Epithelial cell of prostate (primary cell): Measurements from ENCODE around the gene H1-8.
"Not testable (repeated sequence)": the region's sequence is repeated elsewhere in the genome, so short reads cannot be mapped to it uniquely, and the experiment has no call there.

ENCODE experiments used
- DNase-seq: peaks from one replicate; pipeline ENCODE4 v3.0.0-alpha.2; 2011; ENCODE audit warnings: low read depth, low spot score
- H3K27ac ChIP-seq: fragments of 450-650 bp; 2 replicates; pipeline ENCODE4 v1.5.1; 2017; ENCODE audit warnings: mild to moderate bottlenecking

H1-8 gene

GRCh38 chr3:129514563-129514962, 28.4 kb upstream of the H1-8 start:
- DNase-seq, result no peak
- H3K27ac ChIP-seq, result no peak overlapping the region

DNA sequence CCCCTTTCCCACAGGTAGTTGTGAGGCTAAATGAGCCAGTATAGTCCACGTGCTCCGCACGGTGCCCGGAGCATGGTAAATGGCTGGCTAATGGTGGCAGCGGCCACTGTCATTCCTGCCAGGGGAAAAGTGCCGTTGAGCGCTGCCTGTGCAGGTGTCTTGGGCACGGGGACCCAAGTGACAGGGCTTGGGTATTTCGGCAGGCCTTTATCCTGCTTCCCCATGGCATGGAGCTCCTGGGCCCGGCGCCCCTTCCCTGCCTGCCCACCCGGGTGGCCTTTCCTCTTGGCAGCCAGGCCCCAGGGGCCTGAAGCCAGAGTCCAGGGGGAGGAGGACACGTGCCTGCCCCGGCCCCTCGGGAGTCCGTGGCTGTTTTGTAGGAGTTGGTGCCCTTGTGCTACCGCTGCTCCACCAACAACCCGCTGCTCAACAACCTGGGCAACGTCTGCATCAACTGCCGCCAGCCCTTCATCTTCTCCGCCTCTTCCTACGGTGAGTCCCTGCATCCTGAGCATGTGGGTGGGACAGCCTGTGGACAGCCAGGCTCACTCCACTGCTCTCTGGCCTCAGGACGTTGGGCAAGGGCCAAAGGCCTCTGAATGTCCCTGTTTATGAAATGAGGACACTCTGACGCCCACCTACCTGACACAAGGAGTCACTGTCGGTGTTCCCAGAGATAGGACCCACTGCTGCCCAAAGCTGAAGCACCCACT, 27.7 kb upstream of the H1-8 start:
- not testable (repeated sequence) for DNase-seq, H3K27ac ChIP-seq

- not testable (repeated sequence) for H3K27ac ChIP-seq, DNase-seq
Measured at GRCh38 chr3:129515821-129516432, 27.0 kb upstream of the H1-8 start.

GRCh38 chr3:129517516-129517915, 25.5 kb upstream of the H1-8 start:
- DNase-seq, result no peak
- H3K27ac ChIP-seq, result no peak overlapping the region

DNA sequence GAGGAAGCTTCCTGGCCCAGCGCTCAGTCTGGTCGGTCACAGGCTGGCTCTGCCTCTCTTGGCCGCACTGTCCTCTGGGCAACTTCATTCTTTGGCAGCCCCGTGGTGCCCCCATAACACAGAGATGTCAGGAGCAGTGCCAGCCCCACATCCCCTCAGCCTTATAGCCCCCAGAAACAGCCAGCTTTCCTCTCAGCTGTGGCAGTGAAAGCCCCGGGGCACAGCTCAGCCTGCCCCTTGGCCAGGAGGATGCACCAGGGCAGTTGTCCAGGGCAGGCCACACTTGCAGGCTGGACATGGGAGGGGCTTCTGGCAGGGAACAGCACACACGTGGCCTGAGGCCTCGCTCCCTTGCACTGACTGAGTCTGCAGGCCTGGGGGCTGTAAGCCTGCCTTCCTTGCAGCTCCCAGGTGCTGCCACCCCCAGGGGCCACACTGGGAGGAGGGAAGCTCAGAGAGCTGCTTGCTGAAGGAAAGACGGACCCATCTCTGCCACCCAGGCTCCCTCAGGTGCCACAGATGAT, 24.9 kb upstream of the H1-8 start:
- H3K27ac ChIP-seq, result no peak overlapping the region
- no peak for DNase-seq

- H3K27ac ChIP-seq, result no peak overlapping the region
- DNase-seq, result no peak
Measured at GRCh38 chr3:129518581-129518980, 24.4 kb upstream of the H1-8 start.

GRCh38 chr3:129519449-129519848, 23.5 kb upstream of the H1-8 start:
- no peak overlapping the region for H3K27ac ChIP-seq
- DNase-seq, result no peak

DNA sequence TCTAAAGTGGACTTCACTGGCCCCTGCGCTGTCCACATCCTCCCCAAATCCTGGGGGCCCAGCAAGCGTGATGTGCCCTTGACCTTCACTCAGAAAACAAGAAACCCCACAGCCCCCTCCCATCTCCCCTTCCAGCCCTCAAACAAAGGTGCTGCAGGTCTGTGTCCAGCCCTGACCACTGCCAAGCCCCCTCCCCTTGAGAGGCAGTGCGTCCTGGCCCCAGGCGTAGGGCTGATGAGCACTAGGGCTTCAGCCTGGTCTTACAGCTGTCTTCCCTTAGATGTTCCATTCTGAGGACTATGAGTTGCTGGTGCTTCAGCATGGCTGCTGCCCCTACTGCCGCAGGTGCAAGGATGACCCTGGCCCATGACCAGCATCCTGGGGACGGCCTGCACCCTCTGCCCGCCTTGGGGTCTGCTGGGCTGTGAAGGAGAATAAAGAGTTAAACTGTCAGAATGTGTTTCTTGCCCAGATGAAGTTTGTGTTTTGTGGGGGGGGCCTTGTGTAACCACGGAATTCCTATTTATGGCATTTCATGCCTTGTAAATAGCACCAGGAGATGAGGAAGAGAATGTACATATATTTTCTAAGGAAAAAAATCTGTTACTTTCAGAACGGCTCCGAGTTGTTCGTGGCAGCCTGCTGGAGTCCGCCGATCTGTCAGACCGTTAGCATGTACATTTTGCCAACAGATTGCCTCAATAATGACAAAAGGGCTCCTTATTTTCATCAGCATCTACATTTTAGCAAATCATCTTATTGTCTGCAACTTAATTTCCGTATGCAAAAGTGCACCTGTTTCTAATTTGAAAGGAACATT, 22.9 kb upstream of the H1-8 start:
- no peak for DNase-seq
- H3K27ac ChIP-seq, result no peak overlapping the region

GRCh38 chr3:129520960-129521359, 22.0 kb upstream of the H1-8 start:
- no peak overlapping the region for H3K27ac ChIP-seq
- DNase-seq, result no peak

DNA sequence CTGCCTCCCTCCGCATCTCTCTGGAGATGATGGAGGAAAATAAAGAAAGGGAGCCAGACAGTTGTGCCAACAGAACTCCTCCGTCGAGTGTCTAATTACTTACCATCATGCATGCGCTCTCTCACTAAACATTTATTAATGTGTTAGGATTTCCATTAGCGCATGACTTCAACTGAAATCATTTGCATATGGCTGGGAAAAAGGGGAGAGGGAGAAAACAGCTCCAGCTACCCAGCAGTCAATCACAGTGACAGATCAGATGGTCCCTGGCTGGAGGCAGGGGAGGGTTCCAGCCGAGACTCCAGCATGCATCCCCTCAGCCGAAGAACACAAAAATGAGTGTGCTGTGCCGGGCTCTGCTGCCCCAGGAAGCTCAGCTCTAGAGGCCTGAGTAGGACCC, 21.4 kb upstream of the H1-8 start:
- H3K27ac ChIP-seq, result no peak overlapping the region
- DNase-seq, result no peak

GRCh38 chr3:129522953-129523352, 20.0 kb upstream of the H1-8 start:
- no peak for DNase-seq
- no peak overlapping the region for H3K27ac ChIP-seq

GRCh38 chr3:129524081-129524480, 18.9 kb upstream of the H1-8 start:
- no peak for DNase-seq
- H3K27ac ChIP-seq, result no peak overlapping the region

GRCh38 chr3:129525341-129525968, 17.5 kb upstream of the H1-8 start:
- H3K27ac ChIP-seq, result no peak overlapping the region
- DNase-seq, result no peak

- DNase-seq, result no peak
- H3K27ac ChIP-seq, result no peak overlapping the region
Measured at GRCh38 chr3:129526121-129526900, 16.7 kb upstream of the H1-8 start.

GRCh38 chr3:129527262-129527661, 15.7 kb upstream of the H1-8 start:
- H3K27ac ChIP-seq, result no peak overlapping the region
- no peak for DNase-seq

GRCh38 chr3:129528589-129529100, 14.3 kb upstream of the H1-8 start, which contains the start of gene RHO:
RHO (plus strand) TSS chr3:129528639; CDS start chr3:129528734, 95 bp downstream.
- no peak within 1 kb of the TSS for H3K27ac ChIP-seq

DNA sequence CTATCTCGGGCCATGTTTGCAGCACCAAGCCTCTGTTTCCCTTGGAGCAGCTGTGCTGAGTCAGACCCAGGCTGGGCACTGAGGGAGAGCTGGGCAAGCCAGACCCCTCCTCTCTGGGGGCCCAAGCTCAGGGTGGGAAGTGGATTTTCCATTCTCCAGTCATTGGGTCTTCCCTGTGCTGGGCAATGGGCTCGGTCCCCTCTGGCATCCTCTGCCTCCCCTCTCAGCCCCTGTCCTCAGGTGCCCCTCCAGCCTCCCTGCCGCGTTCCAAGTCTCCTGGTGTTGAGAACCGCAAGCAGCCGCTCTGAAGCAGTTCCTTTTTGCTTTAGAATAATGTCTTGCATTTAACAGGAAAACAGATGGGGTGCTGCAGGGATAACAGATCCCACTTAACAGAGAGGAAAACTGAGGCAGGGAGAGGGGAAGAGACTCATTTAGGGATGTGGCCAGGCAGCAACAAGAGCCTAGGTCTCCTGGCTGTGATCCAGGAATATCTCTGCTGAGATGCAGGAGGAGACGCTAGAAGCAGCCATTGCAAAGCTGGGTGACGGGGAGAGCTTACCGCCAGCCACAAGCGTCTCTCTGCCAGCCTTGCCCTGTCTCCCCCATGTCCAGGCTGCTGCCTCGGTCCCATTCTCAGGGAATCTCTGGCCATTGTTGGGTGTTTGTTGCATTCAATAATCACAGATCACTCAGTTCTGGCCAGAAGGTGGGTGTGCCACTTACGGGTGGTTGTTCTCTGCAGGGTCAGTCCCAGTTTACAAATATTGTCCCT, 13.4 kb upstream of the H1-8 start:
- no peak overlapping the region for H3K27ac ChIP-seq
- DNase-seq, result no peak

More at GRCh38 chr3:129528589-129529100, 14.3 kb upstream of the H1-8 start, which contains the start of gene RHO:
- DNase-seq, result no peak

- H3K27ac ChIP-seq, result no peak overlapping the region
- DNase-seq, result no peak
Measured at GRCh38 chr3:129530251-129530791, 12.7 kb upstream of the H1-8 start.
